Neural cell (in vitro differentiated cells): Measurements from ENCODE around the gene ADAM11.

Experiments used
- EP300 ChIP-seq: fragments of 450-650 bp; conservative IDR thresholded peaks from 2 replicates; pipeline ENCODE4 v1.6.1; 2014; ENCODE audit warnings: antibody characterized with exemption, mild to moderate bottlenecking, moderate library complexity; ENCODE audit not compliant: poor library complexity, severe bottlenecking
- EZH2 ChIP-seq: fragments of 200-600, 300-800 bp; shearing (Covaris generic), sonication (generic); IDR thresholded peaks from 2 replicates; pipeline ENCODE4 v1.6.1; 2014; ENCODE audit warnings: antibody characterized with exemption, low read length, borderline replicate concordance, mild to moderate bottlenecking; ENCODE audit not compliant: insufficient read depth, poor library complexity, severe bottlenecking
- MXI1 ChIP-seq: fragments of 450-650 bp; conservative IDR thresholded peaks from 2 replicates; pipeline ENCODE4 v1.6.1; 2014; ENCODE audit warnings: antibody characterized with exemption, mild to moderate bottlenecking; ENCODE audit not compliant: poor library complexity, severe bottlenecking
- REST ChIP-seq: IDR thresholded peaks from 2 replicates; pipeline ENCODE4 v1.6.1; 2012; ENCODE audit warnings: borderline replicate concordance
- SMC3 ChIP-seq: fragments of 450-650 bp; conservative IDR thresholded peaks from 2 replicates; pipeline ENCODE4 v1.6.1; 2014; ENCODE audit warnings: antibody characterized with exemption, mild to moderate bottlenecking, moderate library complexity; ENCODE audit not compliant: poor library complexity
- TF ChIP-seq, protein P1 (sequence below): fragments of 450-650 bp; IDR thresholded peaks from 2 replicates; pipeline ENCODE4 v1.5.1; 2014; ENCODE audit warnings: antibody characterized with exemption, mild to moderate bottlenecking, moderate library complexity; ENCODE audit not compliant: poor library complexity, severe bottlenecking

DNA sequence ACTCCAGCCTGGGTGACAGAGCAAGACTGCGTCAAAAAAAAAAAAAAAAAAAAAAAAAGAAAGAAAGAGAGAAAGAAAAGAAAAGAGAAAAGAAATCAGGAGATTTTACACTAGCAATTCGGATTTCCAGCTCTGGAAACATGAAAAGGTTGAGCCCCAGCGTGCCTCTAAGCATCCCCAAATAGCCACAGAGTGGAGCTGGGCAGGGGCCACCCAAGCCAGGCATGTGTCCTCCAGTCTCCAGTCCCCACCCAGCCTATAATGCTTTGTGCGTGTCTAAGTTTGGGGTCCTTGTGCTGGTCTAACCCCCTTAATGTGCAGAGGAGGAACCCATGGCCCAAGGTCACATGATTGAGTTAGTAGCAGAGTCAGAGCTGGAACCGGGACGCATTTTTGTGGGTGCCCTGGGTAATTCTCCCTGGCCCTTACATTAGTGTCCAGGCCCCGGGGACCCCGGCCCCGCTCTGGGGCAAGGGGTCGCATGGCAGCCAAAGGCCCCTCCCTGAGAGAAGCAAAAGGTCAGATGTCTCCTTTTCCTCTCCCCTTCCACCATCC, 19.9 kb downstream of the ADAM11 start:
- TF ChIP-seq, protein P1, sequence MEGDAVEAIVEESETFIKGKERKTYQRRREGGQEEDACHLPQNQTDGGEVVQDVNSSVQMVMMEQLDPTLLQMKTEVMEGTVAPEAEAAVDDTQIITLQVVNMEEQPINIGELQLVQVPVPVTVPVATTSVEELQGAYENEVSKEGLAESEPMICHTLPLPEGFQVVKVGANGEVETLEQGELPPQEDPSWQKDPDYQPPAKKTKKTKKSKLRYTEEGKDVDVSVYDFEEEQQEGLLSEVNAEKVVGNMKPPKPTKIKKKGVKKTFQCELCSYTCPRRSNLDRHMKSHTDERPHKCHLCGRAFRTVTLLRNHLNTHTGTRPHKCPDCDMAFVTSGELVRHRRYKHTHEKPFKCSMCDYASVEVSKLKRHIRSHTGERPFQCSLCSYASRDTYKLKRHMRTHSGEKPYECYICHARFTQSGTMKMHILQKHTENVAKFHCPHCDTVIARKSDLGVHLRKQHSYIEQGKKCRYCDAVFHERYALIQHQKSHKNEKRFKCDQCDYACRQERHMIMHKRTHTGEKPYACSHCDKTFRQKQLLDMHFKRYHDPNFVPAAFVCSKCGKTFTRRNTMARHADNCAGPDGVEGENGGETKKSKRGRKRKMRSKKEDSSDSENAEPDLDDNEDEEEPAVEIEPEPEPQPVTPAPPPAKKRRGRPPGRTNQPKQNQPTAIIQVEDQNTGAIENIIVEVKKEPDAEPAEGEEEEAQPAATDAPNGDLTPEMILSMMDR = no peak
- TF ChIP-seq EZH2 = no peak
- TF ChIP-seq EP300 = no peak
- no peak for TF ChIP-seq REST
- no peak for TF ChIP-seq MXI1
- TF ChIP-seq SMC3 = no peak
